DND-41 (cell line): ENCODE results near the gene PCNX1.
A peak's percentile ranks its signal among the peaks of the same experiment; 100 is the strongest.

Experiments used
- ATAC-seq: fragments of 200-7000 bp; cut with Tn5 transposase; 3 replicates; pipeline ENCODE4 v1.9.1; 2021; ENCODE audit warnings: low read depth; ENCODE audit not compliant: insufficient read depth
- DNase-seq: peaks from one replicate; pipeline ENCODE4 v3.0.0-alpha.2; 2020
- H2AFZ ChIP-seq: 2 replicates; pipeline ENCODE4 v1.6.0; 2012; ENCODE audit warnings: low read depth, low read length
- H3K27ac ChIP-seq: 2 replicates; pipeline ENCODE4 v1.5.1; 2012; ENCODE audit warnings: low read length, inconsistent platforms
- H3K27me3 ChIP-seq: fragments of 200-600 bp; sonication (generic); 2 replicates; pipeline ENCODE4 v1.6.0; 2012; ENCODE audit warnings: low read length, mild to moderate bottlenecking, inconsistent platforms; ENCODE audit not compliant: insufficient read depth, poor library complexity
- H3K36me3 ChIP-seq: 2 replicates; pipeline ENCODE4 v1.5.1; 2012; ENCODE audit warnings: low read length, inconsistent platforms; ENCODE audit not compliant: insufficient read depth
- H3K4me1 ChIP-seq: 2 replicates; pipeline ENCODE4 v1.5.1; 2012; ENCODE audit warnings: mild to moderate bottlenecking, low read length; ENCODE audit not compliant: insufficient read depth
- H3K4me2 ChIP-seq: 2 replicates; pipeline ENCODE4 v1.6.0; 2012; ENCODE audit warnings: mild to moderate bottlenecking, moderate library complexity, low read length, inconsistent platforms; ENCODE audit not compliant: insufficient read depth
- H3K4me3 ChIP-seq, 2 experiments: fragments of 200-600 bp in 1 of 2; shearing (Covaris generic) in 1 of 2; 2 replicates each; pipeline ENCODE4 v1.5.1; 2012 to 2016; ENCODE audit warnings: inconsistent platforms in 2 of 2, low read length in 2 of 2, mild to moderate bottlenecking in 2 of 2, low read depth in 1 of 2, moderate library complexity in 1 of 2
- H3K79me2 ChIP-seq: 2 replicates; pipeline ENCODE4 v1.6.0; 2012; ENCODE audit warnings: low read length, inconsistent platforms; ENCODE audit not compliant: insufficient read depth
- H3K9ac ChIP-seq: 2 replicates; pipeline ENCODE4 v1.6.0; 2012; ENCODE audit warnings: low read depth, mild to moderate bottlenecking, inconsistent platforms, low read length, moderate library complexity
- H3K9me3 ChIP-seq: 2 replicates; pipeline ENCODE4 v1.5.1; 2012; ENCODE audit warnings: low read length, moderate library complexity, mild to moderate bottlenecking, inconsistent platforms; ENCODE audit not compliant: insufficient read depth, severe bottlenecking
- H4K20me1 ChIP-seq: 2 replicates; pipeline ENCODE4 v1.6.0; 2012; ENCODE audit warnings: low read length; ENCODE audit not compliant: insufficient read depth
- CTCF ChIP-seq: IDR thresholded peaks from 2 replicates; pipeline ENCODE4 v1.5.1; 2012; ENCODE audit warnings: borderline replicate concordance, low read length, moderate library complexity, mild to moderate bottlenecking; ENCODE audit not compliant: poor library complexity, severe bottlenecking; ENCODE audit errors: extremely low read depth
- EZH2 ChIP-seq: IDR thresholded peaks from 3 replicates; pipeline ENCODE4 v1.6.1; 2012; ENCODE audit warnings: borderline replicate concordance, low read depth, mild to moderate bottlenecking, moderate library complexity, low read length, inconsistent platforms; ENCODE audit not compliant: severe bottlenecking

PCNX1 gene

GRCh38 chr14:70887737-70888499 lies 19.3 kb upstream of the PCNX1 start:
- peak overlapping the region in 1 of 2 experiments; percentile 35; a peak in 2 of 4 replicates for H3K4me3 ChIP-seq
- ATAC-seq, result no peak; the same call in 2 of the 3 replicates
- H3K9me3 ChIP-seq, result no peaks in the 10 kb centered on the region
- H3K9ac ChIP-seq, result peak overlapping the region; percentile 20
- H3K27me3 ChIP-seq, result no peaks in the 10 kb centered on the region
- 0 out of 2 replicates have a peak overlapping the region, but pooled peaks have one; percentile 2 for H2AFZ ChIP-seq
- peak; percentile 16 for TF ChIP-seq CTCF
- TF ChIP-seq EZH2, result no peak
- H3K27ac ChIP-seq, result peak overlapping the region; percentile 63
- no peaks in the 10 kb centered on the region for H3K36me3 ChIP-seq
- H3K79me2 ChIP-seq, result no peaks in the 10 kb centered on the region
- no peaks in the 10 kb centered on the region for H4K20me1 ChIP-seq
- H3K4me1 ChIP-seq, result peaks cover 38% of the 10 kb centered on the region
- no peak for DNase-seq
- H3K4me2 ChIP-seq, result peak overlapping the region; percentile 60

GRCh38 chr14:70888681-70889175 lies 18.5 kb upstream of the PCNX1 start:
- ATAC-seq (no peak), DNase-seq (no peak)
- Histone ChIP-seq H3K36me3 (no peaks in the 10 kb centered on the region), H2AFZ (no peak overlapping the region), H3K9me3 (no peaks in the 10 kb centered on the region), H4K20me1 (no peaks in the 10 kb centered on the region), H3K4me3 (no peak overlapping the region), H3K4me1 (peaks cover 38% of the 10 kb centered on the region), H3K27me3 (no peaks in the 10 kb centered on the region), H3K4me2 (peak overlapping the region; percentile 60; the same call in 1 of the 2 replicates), H3K27ac (no peak overlapping the region), H3K9ac (no peak overlapping the region), H3K79me2 (no peaks in the 10 kb centered on the region)
- TF ChIP-seq EZH2, result no peak
- no peak for TF ChIP-seq CTCF

- H3K9me3 ChIP-seq, result no peaks in the 10 kb centered on the region
- DNase-seq (no peak), ATAC-seq (no peak)
- no peak overlapping the region for H3K4me3 ChIP-seq
- no peaks in the 10 kb centered on the region for H3K79me2 ChIP-seq
- H3K4me2 ChIP-seq, result no peak overlapping the region
- TF ChIP-seq CTCF (no peak), EZH2 (no peak)
- H3K4me1 ChIP-seq, result peaks cover 43% of the 10 kb centered on the region
- H3K27ac ChIP-seq, result no peak overlapping the region
- H4K20me1 ChIP-seq, result no peaks in the 10 kb centered on the region
- no peaks in the 10 kb centered on the region for H3K36me3 ChIP-seq
- no peak overlapping the region for H3K9ac ChIP-seq
- H3K27me3 ChIP-seq, result no peaks in the 10 kb centered on the region
- no peak overlapping the region for H2AFZ ChIP-seq
Measured at GRCh38 chr14:70889555-70889954, 17.7 kb upstream of the PCNX1 start.
